ENCODE results near the gene CALN1.

CALN1 gene

GRCh38 chr7:72281308-72281707 is 130.8 kb downstream of the CALN1 start:
- Histone ChIP-seq H3K36me3 (no peaks in the 10 kb centered on the region), H3K4me1 (no peaks in the 10 kb centered on the region), H3K4me3 (ENCODE audit: low read depth, low read length) (no peak overlapping the region), H3K27me3 (no peaks in the 10 kb centered on the region), H3K9me3 (no peaks in the 10 kb centered on the region)
- DNase-seq: no peak
- TF ChIP-seq CTCF (IDR thresholded peaks at IDR 0.05; ENCODE audit: low read depth, low read length): no peak

GRCh38 chr7:72279203-72279602 is 132.9 kb downstream of the CALN1 start:
- no peaks in the 10 kb centered on the region for H3K9me3 ChIP-seq
- no peaks in the 10 kb centered on the region for H3K36me3 ChIP-seq
- no peak overlapping the region for H3K4me3 ChIP-seq (ENCODE audit: low read depth, low read length)
- no peaks in the 10 kb centered on the region for H3K4me1 ChIP-seq
- TF ChIP-seq CTCF (IDR thresholded peaks at IDR 0.05; ENCODE audit: low read depth, low read length): no peak
- DNase-seq: no peak
- H3K27me3 ChIP-seq: no peaks in the 10 kb centered on the region

GRCh38 chr7:72278550-72278949 is 133.6 kb downstream of the CALN1 start:
- Histone ChIP-seq H3K4me3 (ENCODE audit: low read depth, low read length) (no peak overlapping the region), H3K27me3 (no peaks in the 10 kb centered on the region), H3K4me1 (no peaks in the 10 kb centered on the region), H3K36me3 (no peaks in the 10 kb centered on the region), H3K9me3 (no peaks in the 10 kb centered on the region)
- no peak for TF ChIP-seq CTCF (IDR thresholded peaks at IDR 0.05; ENCODE audit: low read depth, low read length)
- DNase-seq: no peak

- no peak for DNase-seq
- H3K36me3 ChIP-seq: no peaks in the 10 kb centered on the region
- H3K27me3 ChIP-seq: no peaks in the 10 kb centered on the region
- no peak for TF ChIP-seq CTCF (IDR thresholded peaks at IDR 0.05; ENCODE audit: low read depth, low read length)
- no peaks in the 10 kb centered on the region for H3K9me3 ChIP-seq
- no peaks in the 10 kb centered on the region for H3K4me1 ChIP-seq
- H3K4me3 ChIP-seq (ENCODE audit: low read depth, low read length): no peak overlapping the region
Observed at GRCh38 chr7:72275382-72276070, 136.6 kb downstream of the CALN1 start.

- Histone ChIP-seq H3K27me3 (no peaks in the 10 kb centered on the region), H3K9me3 (no peaks in the 10 kb centered on the region), H3K4me3 (ENCODE audit: low read depth, low read length) (no peak overlapping the region), H3K4me1 (no peaks in the 10 kb centered on the region), H3K36me3 (no peaks in the 10 kb centered on the region)
- TF ChIP-seq CTCF (IDR thresholded peaks at IDR 0.05; ENCODE audit: low read depth, low read length): no peak
- DNase-seq: no peak
Observed at GRCh38 chr7:72272479-72272878, 139.7 kb downstream of the CALN1 start.

GRCh38 chr7:72268796-72269195 is 143.3 kb downstream of the CALN1 start:
- no peak for TF ChIP-seq CTCF (IDR thresholded peaks at IDR 0.05; ENCODE audit: low read depth, low read length)
- no peaks in the 10 kb centered on the region for H3K27me3 ChIP-seq
- H3K36me3 ChIP-seq: no peaks in the 10 kb centered on the region
- no peak overlapping the region for H3K4me3 ChIP-seq (ENCODE audit: low read depth, low read length)
- H3K9me3 ChIP-seq: no peaks in the 10 kb centered on the region
- no peak for DNase-seq
- H3K4me1 ChIP-seq: no peaks in the 10 kb centered on the region
